ENCODE data around the gene KRT83. TPM values are rescaled to one million over a fixed set of nuclear protein-coding genes. Genes with fewer than 3 reads are reported as not detected.

The KRT83 gene
- total RNA-seq, 1 experiment from 2014 or later: not detected

- BruUV-seq (replicated peaks): no TSS peak
- DNase-seq (ENCODE audit: low spot score): no peak
Measured at GRCh38 chr12:52362118-52362726, 41.0 kb upstream of the KRT83 start.

GRCh38 chr12:52361553-52361952 lies 40.4 kb upstream of the KRT83 start:
- H3K36me3 ChIP-seq (ENCODE audit: insufficient read depth, low read length, poor library complexity, severe bottlenecking): no peaks in the 10 kb centered on the region
- no TSS peak for BruUV-seq (replicated peaks)
- ChIA-PET CTCF (interaction anchor here (0.5 to 1.0 kb wide), 4 partner anchors 19 to 517 kb away, joined by 3 read pairs; no protein-coding TSS in a partner anchor), POLR2A (ENCODE audit: low non-redundant PET) (interaction anchor here (0.6 kb wide), 1 partner anchor 579 kb away, joined by 3 read pairs; no protein-coding TSS in a partner anchor)
- H3K27me3 ChIP-seq (replicated peaks; ENCODE audit: insufficient read depth, low read depth, low read length, poor library complexity): no peaks in the 10 kb centered on the region
- peaks cover 12% of the 10 kb centered on the region for H3K4me1 ChIP-seq (ENCODE audit: insufficient read depth, low read length, poor library complexity, severe bottlenecking)
- H3K27ac ChIP-seq (ENCODE audit: low read depth, low read length, poor library complexity, severe bottlenecking): no peak overlapping the region
- H3K9me3 ChIP-seq (ENCODE audit: low read depth, low read length, poor library complexity, severe bottlenecking): no peaks in the 10 kb centered on the region
- no peak for DNase-seq (ENCODE audit: low spot score)
- TF ChIP-seq CTCF (conservative IDR thresholded peaks at IDR 0.05; ENCODE audit: low read depth, low read length) (no peak), EZH2 (IDR thresholded peaks at IDR 0.05; ENCODE audit: borderline replicate concordance, low read depth, low read length, poor library complexity, severe bottlenecking) (no peak)
- intact Hi-C loops (cut with micrococcal nuclease; ENCODE audit: unreplicated experiment): no loop called here
- no peak overlapping the region for H3K4me3 ChIP-seq (ENCODE audit: low read depth, low read length, poor library complexity, severe bottlenecking)

More at GRCh38 chr12:52362118-52362726, 41.0 kb upstream of the KRT83 start:
- CTCF ChIA-PET: interaction anchor here (0.5 to 0.7 kb wide), 2 partner anchors 207 to 516 kb away, joined by 3 read pairs; no protein-coding TSS in a partner anchor
- H3K4me3 ChIP-seq (ENCODE audit: low read depth, low read length, poor library complexity, severe bottlenecking): no peak overlapping the region
- no peaks in the 10 kb centered on the region for H3K36me3 ChIP-seq (ENCODE audit: insufficient read depth, low read length, poor library complexity, severe bottlenecking)
- POLR2A ChIA-PET (ENCODE audit: low non-redundant PET): no interaction called here
- H3K4me1 ChIP-seq (ENCODE audit: insufficient read depth, low read length, poor library complexity, severe bottlenecking): peaks cover 12% of the 10 kb centered on the region
- H3K27ac ChIP-seq (ENCODE audit: low read depth, low read length, poor library complexity, severe bottlenecking): no peak overlapping the region
- intact Hi-C loops (cut with micrococcal nuclease; ENCODE audit: unreplicated experiment): no loop called here
- peak; percentile 47 for TF ChIP-seq CTCF (conservative IDR thresholded peaks at IDR 0.05; ENCODE audit: low read depth, low read length)
- no peak for TF ChIP-seq EZH2 (IDR thresholded peaks at IDR 0.05; ENCODE audit: borderline replicate concordance, low read depth, low read length, poor library complexity, severe bottlenecking)
- no peaks in the 10 kb centered on the region for H3K9me3 ChIP-seq (ENCODE audit: low read depth, low read length, poor library complexity, severe bottlenecking)
- H3K27me3 ChIP-seq (replicated peaks; ENCODE audit: insufficient read depth, low read depth, low read length, poor library complexity): no peaks in the 10 kb centered on the region

- no TSS peak for BruUV-seq (replicated peaks)
- intact Hi-C loops (cut with micrococcal nuclease; ENCODE audit: unreplicated experiment): no loop called here
- peaks cover 12% of the 10 kb centered on the region for H3K4me1 ChIP-seq (ENCODE audit: insufficient read depth, low read length, poor library complexity, severe bottlenecking)
- H3K27ac ChIP-seq (ENCODE audit: low read depth, low read length, poor library complexity, severe bottlenecking): no peak overlapping the region
- H3K27me3 ChIP-seq (replicated peaks; ENCODE audit: insufficient read depth, low read depth, low read length, poor library complexity): no peaks in the 10 kb centered on the region
- no peaks in the 10 kb centered on the region for H3K9me3 ChIP-seq (ENCODE audit: low read depth, low read length, poor library complexity, severe bottlenecking)
- no peak for TF ChIP-seq EZH2 (IDR thresholded peaks at IDR 0.05; ENCODE audit: borderline replicate concordance, low read depth, low read length, poor library complexity, severe bottlenecking)
- TF ChIP-seq CTCF (conservative IDR thresholded peaks at IDR 0.05; ENCODE audit: low read depth, low read length): no peak
- no peak overlapping the region for H3K4me3 ChIP-seq (ENCODE audit: low read depth, low read length, poor library complexity, severe bottlenecking)
- CTCF ChIA-PET: interaction anchor here (1.0 kb wide), 1 partner anchor 19 kb away, joined by 3 read pairs; no protein-coding TSS in a partner anchor
- POLR2A ChIA-PET (ENCODE audit: low non-redundant PET): interaction anchor here (0.6 kb wide), 1 partner anchor 580 kb away, joined by 3 read pairs; no protein-coding TSS in a partner anchor
- no peak for DNase-seq (ENCODE audit: low spot score)
- no peaks in the 10 kb centered on the region for H3K36me3 ChIP-seq (ENCODE audit: insufficient read depth, low read length, poor library complexity, severe bottlenecking)
Measured at GRCh38 chr12:52360663-52361271, 39.6 kb upstream of the KRT83 start.

All from A673 (cell line).